T-helper 1 cell (primary cell): ENCODE measurements around the gene ZP1.
"Not testable (repeated sequence)": the region's sequence is repeated elsewhere in the genome, so short reads cannot be mapped to it uniquely, and the experiment has no call there.

Experiments
- DNase-seq, 5 donors: peaks; one replicate each; pipeline ENCODE4 v3.0.0-alpha.2; 2012 to 2020
- total RNA-seq, 4 donors: gene quantifications; one replicate each; lab custom pipeline; 2026; lab: John Stamatoyannopoulos, UW

The ZP1 gene
- 0 reads per million in 4 donors for total RNA-seq

- DNase-seq, result no peak
Observed at GRCh38 chr11:60866911-60867870, at the start of gene ZP1. Gene ZP1, plus strand, starts transcription at chr11:60867542. Its CDS starts 20 bp downstream, at chr11:60867562.

- no peak for DNase-seq
Observed at GRCh38 chr11:60818057-60818456, 49.3 kb upstream of the ZP1 start.

GRCh38 chr11:60821827-60822599 lies 45.3 kb upstream of the ZP1 start:
- DNase-seq, result no peak

GRCh38 chr11:60823745-60824306 lies 43.5 kb upstream of the ZP1 start:
- DNase-seq, result not testable (repeated sequence)

- no peak for DNase-seq
Observed at GRCh38 chr11:60825118-60825517, 42.2 kb upstream of the ZP1 start.

GRCh38 chr11:60825790-60826189 lies 41.6 kb upstream of the ZP1 start:
- no peak for DNase-seq

- no peak for DNase-seq
Observed at GRCh38 chr11:60830478-60831142, 36.7 kb upstream of the ZP1 start.

- peak; percentile 50 to 75 (median 64) for DNase-seq
Observed at GRCh38 chr11:60831143-60831500, 36.2 kb upstream of the ZP1 start.

- DNase-seq, result no peak
Observed at GRCh38 chr11:60831501-60832079, 35.8 kb upstream of the ZP1 start.

GRCh38 chr11:60834742-60835533 lies 32.4 kb upstream of the ZP1 start:
- DNase-seq, result no peak

GRCh38 chr11:60835534-60835846 lies 31.9 kb upstream of the ZP1 start:
- no peak for DNase-seq

- no peak for DNase-seq
Observed at GRCh38 chr11:60836866-60837515, 30.4 kb upstream of the ZP1 start.

- no peak for DNase-seq
Observed at GRCh38 chr11:60838132-60838531, 29.2 kb upstream of the ZP1 start.

GRCh38 chr11:60840470-60841430 lies 26.6 kb upstream of the ZP1 start:
- no peak for DNase-seq

GRCh38 chr11:60841797-60842667 lies 25.3 kb upstream of the ZP1 start, which contains the start of gene CCDC86:
Gene CCDC86, plus strand, starts transcription at chr11:60842113. Its CDS starts 12 bp downstream, at chr11:60842125.
- peak; percentile 94 to 98 (median 96) for DNase-seq

GRCh38 chr11:60842668-60843600 lies 24.4 kb upstream of the ZP1 start:
- DNase-seq, result no peak

- DNase-seq, result no peak
Observed at GRCh38 chr11:60844045-60844869, 23.1 kb upstream of the ZP1 start.
